Measurements from ENCODE around the gene NF1. TPM values are rescaled to one million over a fixed set of nuclear protein-coding genes. Genes with fewer than 3 reads are reported as not detected.

Gene NF1
- total RNA-seq, 4 donors from 2014 or later = 66.8 to 106 (median 95.6) TPM

DNA sequence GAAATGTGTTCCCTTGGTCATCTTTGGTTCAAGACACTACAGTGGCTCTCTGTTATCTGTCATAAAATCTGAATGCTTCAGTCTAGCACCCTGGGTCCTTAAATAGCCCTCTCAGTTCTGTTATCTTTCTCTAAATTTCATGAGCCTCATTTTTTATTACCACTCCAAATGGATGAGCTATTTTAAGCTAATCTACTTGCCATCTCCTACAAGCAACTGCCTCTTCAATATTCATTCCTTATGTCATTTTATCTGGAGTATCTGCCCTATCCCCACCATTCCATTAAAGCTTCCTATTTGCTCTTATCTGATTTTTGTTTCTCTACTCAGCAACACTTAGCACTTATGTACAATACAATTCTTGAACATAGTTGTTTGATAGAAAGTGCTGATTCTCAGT lies 254.7 kb downstream of the NF1 start:
- Histone ChIP-seq H3K4me3 (no peak overlapping the region), H3K4me1 (no peaks in the 10 kb centered on the region), H3K36me3 (peaks cover 0 to 45% (median 0%) of the 10 kb centered on the region in 3 donors), H3K27me3 (no peaks in the 10 kb centered on the region), H3K27ac (no peak overlapping the region), H3K9me3 (no peaks in the 10 kb centered on the region)
- DNase-seq = no peak
- TF ChIP-seq, protein P1, sequence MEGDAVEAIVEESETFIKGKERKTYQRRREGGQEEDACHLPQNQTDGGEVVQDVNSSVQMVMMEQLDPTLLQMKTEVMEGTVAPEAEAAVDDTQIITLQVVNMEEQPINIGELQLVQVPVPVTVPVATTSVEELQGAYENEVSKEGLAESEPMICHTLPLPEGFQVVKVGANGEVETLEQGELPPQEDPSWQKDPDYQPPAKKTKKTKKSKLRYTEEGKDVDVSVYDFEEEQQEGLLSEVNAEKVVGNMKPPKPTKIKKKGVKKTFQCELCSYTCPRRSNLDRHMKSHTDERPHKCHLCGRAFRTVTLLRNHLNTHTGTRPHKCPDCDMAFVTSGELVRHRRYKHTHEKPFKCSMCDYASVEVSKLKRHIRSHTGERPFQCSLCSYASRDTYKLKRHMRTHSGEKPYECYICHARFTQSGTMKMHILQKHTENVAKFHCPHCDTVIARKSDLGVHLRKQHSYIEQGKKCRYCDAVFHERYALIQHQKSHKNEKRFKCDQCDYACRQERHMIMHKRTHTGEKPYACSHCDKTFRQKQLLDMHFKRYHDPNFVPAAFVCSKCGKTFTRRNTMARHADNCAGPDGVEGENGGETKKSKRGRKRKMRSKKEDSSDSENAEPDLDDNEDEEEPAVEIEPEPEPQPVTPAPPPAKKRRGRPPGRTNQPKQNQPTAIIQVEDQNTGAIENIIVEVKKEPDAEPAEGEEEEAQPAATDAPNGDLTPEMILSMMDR (IDR thresholded peaks at IDR 0.05) = no peak
- no peak for TF ChIP-seq POLR2A (IDR thresholded peaks at IDR 0.05)

DNA sequence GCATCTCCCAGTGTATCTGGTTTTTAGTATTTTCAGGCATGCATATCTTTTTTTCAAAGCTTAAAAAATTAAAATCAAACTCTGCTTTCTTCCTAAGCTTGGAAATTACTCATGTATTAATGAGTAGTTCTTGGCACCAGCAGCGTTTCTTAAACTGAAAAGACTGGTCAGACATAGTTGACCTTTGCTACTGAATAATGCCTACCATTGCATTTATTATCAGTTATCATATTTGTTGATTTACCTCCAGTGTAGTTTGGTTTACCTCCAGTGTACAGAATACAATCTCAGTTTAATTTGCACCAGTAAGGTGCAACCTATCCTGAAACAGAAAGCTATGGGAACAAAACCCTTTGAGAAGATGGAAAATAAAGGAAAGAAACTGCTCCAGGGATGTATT lies 261.2 kb downstream of the NF1 start:
- no peak for DNase-seq
- TF ChIP-seq, protein P1 (IDR thresholded peaks at IDR 0.05) = no peak
- no peak for TF ChIP-seq POLR2A (IDR thresholded peaks at IDR 0.05)
- Histone ChIP-seq H3K27ac (no peak overlapping the region), H3K4me1 (peaks cover 0 to 4% (median 0%) of the 10 kb centered on the region in 4 donors), H3K9me3 (no peaks in the 10 kb centered on the region), H3K27me3 (no peaks in the 10 kb centered on the region), H3K36me3 (peaks cover 0 to 54% (median 0%) of the 10 kb centered on the region in 3 donors), H3K4me3 (no peak overlapping the region)

DNA sequence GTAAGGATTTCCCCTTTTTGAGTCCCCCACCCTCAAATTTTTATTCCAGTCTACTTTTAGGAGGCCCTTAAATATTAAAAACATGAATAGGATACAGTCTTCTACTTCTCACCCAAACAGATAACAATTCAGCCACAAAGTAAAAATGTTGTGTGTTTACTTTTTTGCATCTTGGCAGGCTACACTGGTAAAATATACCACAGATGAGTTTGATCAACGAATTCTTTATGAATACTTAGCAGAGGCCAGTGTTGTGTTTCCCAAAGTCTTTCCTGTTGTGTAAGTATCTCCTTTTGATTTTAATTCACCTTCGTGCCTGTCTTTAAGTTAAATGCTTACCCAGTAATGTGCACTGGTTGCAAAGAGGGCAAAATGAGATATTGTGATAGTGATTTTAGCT lies 262.3 kb downstream of the NF1 start:
- TF ChIP-seq, protein P1 (IDR thresholded peaks at IDR 0.05) = no peak
- TF ChIP-seq POLR2A (IDR thresholded peaks at IDR 0.05) = no peak
- H3K36me3 ChIP-seq = peaks cover 0 to 52% (median 0%) of the 10 kb centered on the region in 3 donors

DNA sequence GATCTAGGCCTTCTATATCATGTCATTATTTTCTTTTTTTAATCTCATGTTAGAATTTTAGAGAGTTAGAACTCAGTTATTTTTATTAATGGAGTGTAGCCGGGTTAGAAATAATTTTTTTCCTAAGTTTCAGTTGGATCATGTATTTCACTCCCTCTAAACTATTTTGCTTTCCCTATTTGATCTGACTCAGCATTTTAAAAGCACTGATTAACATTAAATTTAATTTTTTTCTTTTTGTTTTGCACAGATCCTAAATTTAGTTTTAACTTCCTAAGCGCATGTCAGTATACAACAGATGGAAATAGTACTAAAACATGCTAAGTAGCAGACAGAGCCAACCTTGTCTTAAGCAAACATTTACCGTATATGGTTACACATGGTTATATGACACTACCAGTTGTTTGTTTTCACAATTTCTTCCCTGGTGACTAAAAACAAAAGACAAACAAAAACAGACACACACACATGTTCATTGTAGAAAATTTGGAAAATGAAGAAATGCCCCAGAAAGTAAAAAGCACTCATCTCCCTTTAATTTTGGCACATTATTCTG lies 263.1 kb downstream of the NF1 start:
- no peaks in the 10 kb centered on the region for H3K9me3 ChIP-seq
- no peak overlapping the region for H3K27ac ChIP-seq
- no peak for DNase-seq
- no peak for TF ChIP-seq POLR2A (IDR thresholded peaks at IDR 0.05)
- TF ChIP-seq, protein P1 (IDR thresholded peaks at IDR 0.05) = no peak
- H3K27me3 ChIP-seq = no peaks in the 10 kb centered on the region
- peaks cover 0 to 4% (median 0%) of the 10 kb centered on the region in 4 donors for H3K4me1 ChIP-seq
- H3K36me3 ChIP-seq = peaks cover 0 to 51% (median 0%) of the 10 kb centered on the region in 3 donors
- H3K4me3 ChIP-seq = no peak overlapping the region

More for the DNA sequence above, 262.3 kb downstream of the NF1 start:
- Histone ChIP-seq H3K9me3 (no peaks in the 10 kb centered on the region), H3K4me3 (no peak overlapping the region), H3K4me1 (peaks cover 0 to 4% (median 0%) of the 10 kb centered on the region in 4 donors), H3K27me3 (no peaks in the 10 kb centered on the region), H3K27ac (no peak overlapping the region)
- no peak for DNase-seq

DNA sequence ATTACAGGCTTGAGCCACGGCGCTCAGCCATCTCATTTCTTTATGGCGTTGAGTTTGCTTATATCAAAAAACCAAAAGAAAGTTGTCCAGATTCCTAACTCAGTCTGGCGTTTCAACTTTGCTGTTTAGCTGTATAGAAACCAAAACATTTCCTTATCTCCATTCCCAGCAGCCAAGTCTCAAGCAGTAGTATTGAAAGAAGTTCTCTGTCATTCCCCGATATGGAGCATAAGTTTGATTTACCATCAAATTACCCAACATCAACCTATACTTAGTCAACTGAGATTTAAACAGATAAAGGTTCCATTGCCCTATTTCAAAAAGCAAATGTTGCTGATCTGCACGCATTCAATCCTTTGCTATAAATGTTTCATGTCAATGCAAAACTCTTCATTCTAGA lies 269.2 kb downstream of the NF1 start:
- no peak for DNase-seq
- Histone ChIP-seq H3K27me3 (no peaks in the 10 kb centered on the region), H3K4me3 (no peak overlapping the region), H3K27ac (no peak overlapping the region), H3K36me3 (peaks cover 0 to 40% (median 0%) of the 10 kb centered on the region in 3 donors), H3K9me3 (no peaks in the 10 kb centered on the region), H3K4me1 (no peaks in the 10 kb centered on the region)
- TF ChIP-seq POLR2A (IDR thresholded peaks at IDR 0.05) = no peak
- TF ChIP-seq, protein P1 (IDR thresholded peaks at IDR 0.05) = no peak

All from Peyer's patch (tissue), 4 donors.